GM12892 (cell line): Measurements from ENCODE around the gene CALCOCO1.

Source experiments
- DNase-seq: peaks from one replicate; pipeline ENCODE4 v3.0.0; 2011; ENCODE audit not compliant: insufficient read length
- FAIRE-seq: peaks from 2 replicates; lab custom pipeline; 2011; peaks lifted over from hg19 to GRCh38; lab: Jason Lieb, UNC
- POLR2A ChIP-seq: IDR thresholded peaks from 2 replicates; pipeline ENCODE4 v1.6.1; 2011; ENCODE audit warnings: low read depth, low read length, control low read depth
- POLR2AphosphoS5 ChIP-seq: IDR thresholded peaks from 2 replicates; pipeline ENCODE4 v1.6.1; 2011; ENCODE audit warnings: low read depth, low read length, control low read depth
- TAF1 ChIP-seq: IDR thresholded peaks from 2 replicates; pipeline ENCODE4 v1.6.1; 2011; ENCODE audit warnings: low read depth, mild to moderate bottlenecking, control low read depth, low read length, borderline replicate concordance

Gene CALCOCO1

GRCh38 chr12:53664936-53665335, 62.3 kb downstream of the CALCOCO1 start:
- no peak for FAIRE-seq
- no peak for TF ChIP-seq TAF1
- no peak for TF ChIP-seq POLR2AphosphoS5
- TF ChIP-seq POLR2A, result no peak
- no peak for DNase-seq

DNA sequence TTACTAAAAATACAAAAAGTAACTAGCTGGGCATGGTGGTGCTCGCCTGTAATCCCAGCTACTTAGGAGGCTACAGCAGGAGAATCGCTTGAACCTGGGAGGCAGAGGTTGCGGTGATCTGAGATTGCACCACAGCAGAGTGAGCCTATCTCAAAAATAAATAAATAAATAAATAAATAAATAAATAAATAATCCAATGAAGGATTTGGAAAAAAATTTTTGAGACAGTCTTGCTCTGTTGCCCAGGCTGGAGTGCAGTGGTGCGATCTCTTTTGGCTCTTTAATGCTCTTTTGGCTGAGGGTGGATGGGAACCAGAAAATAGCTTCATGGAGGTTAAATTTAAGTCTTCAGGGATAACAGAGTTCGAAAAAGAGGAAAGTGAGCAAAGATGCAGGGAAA, 63.1 kb downstream of the CALCOCO1 start:
- TF ChIP-seq POLR2A, result no peak
- FAIRE-seq (no peak), DNase-seq (no peak)

DNA sequence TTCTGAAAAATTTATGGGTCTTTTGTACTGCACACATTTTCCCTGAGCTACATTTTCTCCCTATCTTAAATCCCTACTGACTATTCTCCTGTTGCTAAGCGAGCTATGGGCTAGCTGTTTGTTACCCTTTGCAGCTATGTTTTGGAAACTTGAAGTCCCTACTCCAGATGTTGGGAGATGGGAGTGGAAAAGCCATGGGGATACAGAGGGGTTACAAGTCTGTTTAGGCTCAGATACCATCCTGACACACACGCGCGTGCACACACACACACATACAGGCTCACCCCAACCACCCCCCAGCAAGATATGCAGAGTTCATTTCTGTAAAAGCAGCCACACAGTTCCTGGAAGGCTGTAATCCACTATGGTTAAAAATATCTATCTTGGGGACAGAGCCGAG, 67.2 kb downstream of the CALCOCO1 start:
- no peak for DNase-seq
- FAIRE-seq, result no peak
- TF ChIP-seq POLR2A, result 0 out of 2 replicates have a peak, but pooled peaks have one; percentile 2
- TF ChIP-seq TAF1, result no peak

GRCh38 chr12:53659571-53659981, 67.7 kb downstream of the CALCOCO1 start:
- TF ChIP-seq POLR2A, result no peak
- TF ChIP-seq TAF1, result no peak
- TF ChIP-seq POLR2AphosphoS5, result no peak
- FAIRE-seq (no peak), DNase-seq (no peak)

DNA sequence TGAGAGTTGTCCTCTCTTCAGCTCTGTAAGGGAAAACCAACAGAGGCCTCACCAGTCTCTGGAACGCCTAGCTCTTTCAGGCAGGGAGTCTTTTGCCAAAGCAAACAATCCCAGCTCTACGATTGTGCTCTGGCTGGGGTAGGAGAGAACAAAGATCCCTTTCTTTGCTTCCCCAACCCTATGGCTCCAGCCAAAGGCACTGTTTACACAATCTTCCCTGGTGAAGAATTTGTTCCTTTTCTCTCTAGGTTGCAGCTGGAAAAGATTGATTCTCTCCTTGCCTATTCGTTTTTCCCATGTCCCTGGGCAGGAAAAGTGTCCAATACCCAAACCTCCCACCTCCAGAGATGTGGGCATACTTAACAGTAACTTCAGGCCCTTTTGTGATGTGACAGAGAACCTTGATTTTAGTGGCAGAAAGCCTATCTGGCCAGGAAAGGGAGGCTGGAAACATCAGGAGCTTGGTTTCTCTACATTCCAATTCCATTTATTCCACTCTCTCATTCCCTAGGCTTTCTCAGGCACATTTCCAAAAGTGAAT, 68.2 kb downstream of the CALCOCO1 start:
- DNase-seq, result no peak
- no peak for FAIRE-seq
- TF ChIP-seq POLR2AphosphoS5, result no peak
- TF ChIP-seq TAF1, result no peak
- no peak for TF ChIP-seq POLR2A
